ENCODE measurements around the gene TRDN.

DNA sequence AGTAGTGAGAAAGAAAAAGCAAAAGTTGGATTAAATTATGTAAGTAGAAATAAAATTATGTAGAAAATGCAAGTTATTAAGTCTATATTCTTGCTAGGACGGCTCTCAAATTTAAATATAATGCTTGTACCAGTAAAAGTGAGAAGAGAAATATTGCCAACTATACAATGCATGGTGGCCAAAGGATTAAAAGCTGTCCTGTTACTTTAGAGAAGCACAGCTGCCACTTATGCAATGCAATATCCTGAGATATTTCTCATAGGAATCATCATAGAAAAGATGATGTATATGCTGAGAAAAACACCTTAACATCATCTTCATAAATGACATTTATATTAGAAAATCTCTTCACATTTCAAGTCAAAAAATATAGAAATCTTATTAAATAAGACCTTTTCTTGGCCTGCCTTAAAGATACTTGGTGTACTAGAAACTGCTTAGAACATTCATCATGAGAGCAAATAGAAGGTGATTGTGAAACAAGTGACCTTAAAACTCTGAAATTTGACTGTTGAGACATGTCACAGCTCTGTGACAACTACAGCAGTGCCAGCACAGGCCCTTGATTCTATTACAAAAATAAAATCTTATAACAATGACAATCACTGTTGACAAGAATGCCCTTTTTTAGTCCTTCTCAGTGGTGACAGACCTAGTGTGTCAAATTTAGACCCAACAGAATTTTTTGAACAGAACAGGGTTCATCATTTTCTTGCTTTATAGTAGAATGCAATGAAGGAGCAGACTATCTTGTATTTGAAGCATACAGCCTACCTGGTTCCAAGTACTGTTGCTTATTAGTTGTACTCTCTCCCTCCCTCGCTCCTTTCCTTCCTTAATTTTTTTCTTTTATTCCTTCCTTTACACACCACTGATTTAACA is 467.6 kb downstream of the TRDN start:
- TF ChIP-seq, protein P1, sequence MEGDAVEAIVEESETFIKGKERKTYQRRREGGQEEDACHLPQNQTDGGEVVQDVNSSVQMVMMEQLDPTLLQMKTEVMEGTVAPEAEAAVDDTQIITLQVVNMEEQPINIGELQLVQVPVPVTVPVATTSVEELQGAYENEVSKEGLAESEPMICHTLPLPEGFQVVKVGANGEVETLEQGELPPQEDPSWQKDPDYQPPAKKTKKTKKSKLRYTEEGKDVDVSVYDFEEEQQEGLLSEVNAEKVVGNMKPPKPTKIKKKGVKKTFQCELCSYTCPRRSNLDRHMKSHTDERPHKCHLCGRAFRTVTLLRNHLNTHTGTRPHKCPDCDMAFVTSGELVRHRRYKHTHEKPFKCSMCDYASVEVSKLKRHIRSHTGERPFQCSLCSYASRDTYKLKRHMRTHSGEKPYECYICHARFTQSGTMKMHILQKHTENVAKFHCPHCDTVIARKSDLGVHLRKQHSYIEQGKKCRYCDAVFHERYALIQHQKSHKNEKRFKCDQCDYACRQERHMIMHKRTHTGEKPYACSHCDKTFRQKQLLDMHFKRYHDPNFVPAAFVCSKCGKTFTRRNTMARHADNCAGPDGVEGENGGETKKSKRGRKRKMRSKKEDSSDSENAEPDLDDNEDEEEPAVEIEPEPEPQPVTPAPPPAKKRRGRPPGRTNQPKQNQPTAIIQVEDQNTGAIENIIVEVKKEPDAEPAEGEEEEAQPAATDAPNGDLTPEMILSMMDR (IDR thresholded peaks at IDR 0.05), result no peak
- no peak for TF ChIP-seq POLR2A (IDR thresholded peaks at IDR 0.05)

Data from body of pancreas (tissue), 4 donors.